ENCODE measurements around the gene RAP1A. TPM values are rescaled to one million over a fixed set of nuclear protein-coding genes. Genes with fewer than 3 reads are reported as not detected.

The RAP1A gene
- total RNA-seq, 6 experiments from 2014 or later: 75.7 to 82.9 (median 80.3) TPM

GRCh38 chr1:111576547-111576946 is 43.0 kb upstream of the RAP1A start:
- Mint-ChIP-seq H3K36me3 (ENCODE audit: low read depth) (no peaks in the 10 kb centered on the region), H3K27ac (no peak overlapping the region), H3K27me3 (ENCODE audit: insufficient read depth) (no peaks in the 10 kb centered on the region), H3K4me3 (no peak overlapping the region), H3K4me1 (ENCODE audit: low read depth) (peaks cover 15% of the 10 kb centered on the region), H3K9me3 (no peaks in the 10 kb centered on the region)
- DNase-seq: no peak
- no peak for TF ChIP-seq CTCF (IDR thresholded peaks at IDR 0.05)

GRCh38 chr1:111577814-111578213 is 41.8 kb upstream of the RAP1A start:
- TF ChIP-seq CTCF (IDR thresholded peaks at IDR 0.05): no peak
- Mint-ChIP-seq H3K27me3 (ENCODE audit: insufficient read depth) (no peaks in the 10 kb centered on the region), H3K36me3 (ENCODE audit: low read depth) (no peaks in the 10 kb centered on the region), H3K27ac (no peak overlapping the region), H3K4me1 (ENCODE audit: low read depth) (peaks cover 2% of the 10 kb centered on the region; the same call in 1 of the 2 replicates), H3K4me3 (no peak overlapping the region), H3K9me3 (no peaks in the 10 kb centered on the region)
- no peak for DNase-seq

GRCh38 chr1:111581166-111581565 is 38.4 kb upstream of the RAP1A start:
- Mint-ChIP-seq H3K9me3 (no peaks in the 10 kb centered on the region), H3K27ac (no peak overlapping the region), H3K4me3 (no peak overlapping the region), H3K36me3 (ENCODE audit: low read depth) (no peaks in the 10 kb centered on the region), H3K4me1 (ENCODE audit: low read depth) (peaks cover 14% of the 10 kb centered on the region), H3K27me3 (ENCODE audit: insufficient read depth) (no peaks in the 10 kb centered on the region)
- TF ChIP-seq CTCF (IDR thresholded peaks at IDR 0.05): no peak
- no peak for DNase-seq

GRCh38 chr1:111582016-111582415 is 37.6 kb upstream of the RAP1A start:
- TF ChIP-seq CTCF (IDR thresholded peaks at IDR 0.05): no peak
- Mint-ChIP-seq H3K27me3 (ENCODE audit: insufficient read depth) (no peaks in the 10 kb centered on the region), H3K27ac (no peak overlapping the region), H3K4me1 (ENCODE audit: low read depth) (peaks cover 15% of the 10 kb centered on the region), H3K36me3 (ENCODE audit: low read depth) (no peaks in the 10 kb centered on the region), H3K4me3 (no peak overlapping the region), H3K9me3 (no peaks in the 10 kb centered on the region)
- no peak for DNase-seq

GRCh38 chr1:111582644-111583618 is 36.7 kb upstream of the RAP1A start:
- Mint-ChIP-seq H3K27ac (no peak overlapping the region), H3K36me3 (ENCODE audit: low read depth) (no peaks in the 10 kb centered on the region)
- TF ChIP-seq CTCF (IDR thresholded peaks at IDR 0.05): no peak

More at GRCh38 chr1:111582644-111583618, 36.7 kb upstream of the RAP1A start:
- H3K4me1 Mint-ChIP-seq (ENCODE audit: low read depth): peaks cover 15% of the 10 kb centered on the region
- no peaks in the 10 kb centered on the region for H3K27me3 Mint-ChIP-seq (ENCODE audit: insufficient read depth)
- H3K4me3 Mint-ChIP-seq: no peak overlapping the region
- no peak for DNase-seq
- no peaks in the 10 kb centered on the region for H3K9me3 Mint-ChIP-seq
